ENCODE measurements around the gene CPNE2.

Gene CPNE2

DNA sequence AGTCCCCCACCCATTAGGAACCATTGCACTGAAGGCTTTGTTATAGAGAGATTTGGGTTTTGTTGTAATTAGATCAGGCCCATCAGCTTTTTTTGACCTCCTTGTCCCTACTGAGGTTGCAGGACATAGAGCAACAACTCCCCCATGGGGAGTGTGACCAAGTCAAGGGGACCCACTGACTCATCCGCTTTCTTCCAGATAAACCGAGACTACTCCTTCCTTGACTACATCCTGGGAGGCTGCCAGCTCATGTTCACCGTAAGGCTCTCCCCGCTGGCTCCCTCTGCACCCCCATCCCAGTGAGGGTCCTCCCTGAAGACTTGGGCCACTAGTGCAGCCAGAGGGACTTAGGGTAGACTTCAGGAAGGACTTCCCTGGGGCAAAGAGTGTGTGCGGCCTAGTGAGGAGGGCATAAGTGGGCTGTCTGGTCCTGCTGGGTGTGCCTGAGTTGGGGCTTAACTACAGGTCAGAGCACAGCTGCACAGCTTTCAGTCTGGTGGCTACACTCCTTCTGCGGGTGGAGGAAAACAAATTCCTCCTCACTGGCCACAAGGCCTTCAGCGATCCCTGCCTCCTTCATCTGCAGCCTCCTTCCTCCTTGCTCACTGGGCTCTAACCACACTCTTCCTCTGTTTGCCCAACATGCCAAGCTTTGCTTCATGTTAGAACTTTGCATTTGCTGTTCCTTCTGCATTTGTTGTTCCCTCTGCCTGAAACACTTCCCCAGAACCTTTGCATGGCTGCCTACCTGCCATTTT is 31.0 kb downstream of the CPNE2 start:
- H3K4me3 ChIP-seq (ENCODE audit: low read depth, low read length), result no peak overlapping the region
- in situ Hi-C loops (cut with HindIII; ENCODE audit: low sequenced_read_pairs), result no loop called here
- TF ChIP-seq, protein P1, sequence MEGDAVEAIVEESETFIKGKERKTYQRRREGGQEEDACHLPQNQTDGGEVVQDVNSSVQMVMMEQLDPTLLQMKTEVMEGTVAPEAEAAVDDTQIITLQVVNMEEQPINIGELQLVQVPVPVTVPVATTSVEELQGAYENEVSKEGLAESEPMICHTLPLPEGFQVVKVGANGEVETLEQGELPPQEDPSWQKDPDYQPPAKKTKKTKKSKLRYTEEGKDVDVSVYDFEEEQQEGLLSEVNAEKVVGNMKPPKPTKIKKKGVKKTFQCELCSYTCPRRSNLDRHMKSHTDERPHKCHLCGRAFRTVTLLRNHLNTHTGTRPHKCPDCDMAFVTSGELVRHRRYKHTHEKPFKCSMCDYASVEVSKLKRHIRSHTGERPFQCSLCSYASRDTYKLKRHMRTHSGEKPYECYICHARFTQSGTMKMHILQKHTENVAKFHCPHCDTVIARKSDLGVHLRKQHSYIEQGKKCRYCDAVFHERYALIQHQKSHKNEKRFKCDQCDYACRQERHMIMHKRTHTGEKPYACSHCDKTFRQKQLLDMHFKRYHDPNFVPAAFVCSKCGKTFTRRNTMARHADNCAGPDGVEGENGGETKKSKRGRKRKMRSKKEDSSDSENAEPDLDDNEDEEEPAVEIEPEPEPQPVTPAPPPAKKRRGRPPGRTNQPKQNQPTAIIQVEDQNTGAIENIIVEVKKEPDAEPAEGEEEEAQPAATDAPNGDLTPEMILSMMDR (IDR thresholded peaks at IDR 0.05; ENCODE audit: low read depth, low read length), result no peak
- no peak for DNase-seq (ENCODE audit: low read depth, low spot score)

DNA sequence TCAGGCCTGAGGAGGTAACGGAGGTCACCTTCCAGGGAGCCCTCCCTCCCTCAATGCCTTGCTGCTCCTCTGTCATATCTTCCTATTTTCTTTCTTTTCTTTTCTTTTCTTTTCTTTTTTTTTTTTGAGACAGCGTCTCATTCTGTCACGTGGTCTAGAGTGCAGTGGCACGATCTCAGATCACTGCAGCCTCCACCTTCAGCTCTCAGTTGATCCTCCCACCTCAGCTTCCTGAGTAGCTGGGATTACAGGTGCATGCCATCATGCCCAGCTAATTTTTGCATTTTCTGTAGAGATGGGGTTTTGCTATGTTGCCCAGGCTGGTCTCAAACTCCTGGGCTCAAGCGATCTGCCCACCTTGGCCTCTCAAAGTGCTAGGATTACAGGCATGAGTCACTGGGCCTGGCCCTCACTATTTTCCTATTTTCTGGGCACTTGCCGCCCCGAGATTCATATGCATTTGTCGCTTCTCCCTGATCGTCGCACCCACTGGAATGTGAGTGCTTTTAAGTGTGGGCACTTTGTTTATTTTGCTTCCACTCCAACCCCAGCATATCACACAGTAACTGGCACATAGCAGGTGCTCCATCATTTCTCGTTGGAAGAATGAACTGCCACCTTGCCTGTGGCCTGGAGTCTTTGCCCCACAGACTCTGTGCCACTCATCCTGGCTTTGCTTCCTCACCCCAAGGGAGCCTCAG is 31.7 kb downstream of the CPNE2 start:
- DNase-seq (ENCODE audit: low read depth, low spot score), result no peak
- TF ChIP-seq, protein P1 (IDR thresholded peaks at IDR 0.05; ENCODE audit: low read depth, low read length), result no peak
- in situ Hi-C loops (cut with HindIII; ENCODE audit: low sequenced_read_pairs), result no loop called here
- no peak overlapping the region for H3K4me3 ChIP-seq (ENCODE audit: low read depth, low read length)

DNA sequence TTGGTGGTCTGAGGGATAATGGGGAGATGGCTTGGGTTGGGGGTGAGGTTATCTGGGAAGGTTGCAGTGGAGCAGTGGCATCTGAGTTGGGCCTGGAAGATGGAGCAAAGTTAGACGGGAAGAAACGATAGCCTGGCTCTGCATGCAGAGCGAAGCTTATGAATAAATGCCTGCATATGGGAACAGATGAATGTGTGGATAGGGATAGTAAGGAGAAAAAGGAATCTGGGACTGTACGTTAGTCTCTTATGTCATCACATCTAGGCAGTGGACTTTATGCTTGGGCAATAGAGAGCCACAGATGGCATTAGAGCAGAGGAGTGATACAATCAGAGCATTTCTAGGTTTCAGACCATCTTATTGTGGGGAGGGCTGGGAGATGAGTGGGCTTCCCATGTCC is 33.0 kb downstream of the CPNE2 start:
- TF ChIP-seq, protein P1 (IDR thresholded peaks at IDR 0.05; ENCODE audit: low read depth, low read length), result no peak
- no peak for DNase-seq (ENCODE audit: low read depth, low spot score)
- in situ Hi-C loops (cut with HindIII; ENCODE audit: low sequenced_read_pairs), result no loop called here
- no peak overlapping the region for H3K4me3 ChIP-seq (ENCODE audit: low read depth, low read length)

DNA sequence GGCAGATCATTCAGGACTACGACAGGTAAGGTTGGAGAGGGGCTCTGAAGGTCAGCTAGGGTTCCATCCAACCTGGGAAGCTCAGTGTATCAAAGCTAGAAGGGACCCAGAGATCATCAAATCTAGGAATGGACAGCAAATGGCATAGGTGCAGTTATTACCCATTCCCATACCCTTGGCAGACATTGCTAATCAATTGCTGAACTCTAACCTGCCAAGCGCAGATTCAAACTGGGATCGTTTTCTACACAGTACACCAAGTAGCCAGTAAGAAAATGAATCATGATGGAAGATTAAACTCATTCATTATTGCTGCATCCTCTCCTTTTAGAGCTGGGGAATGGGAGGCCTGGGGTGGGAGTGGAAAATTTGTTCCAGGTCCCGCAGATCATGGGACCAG is 33.6 kb downstream of the CPNE2 start:
- H3K4me3 ChIP-seq (ENCODE audit: low read depth, low read length), result no peak overlapping the region
- DNase-seq (ENCODE audit: low read depth, low spot score), result no peak
- in situ Hi-C loops (cut with HindIII; ENCODE audit: low sequenced_read_pairs), result no loop called here
- TF ChIP-seq, protein P1 (IDR thresholded peaks at IDR 0.05; ENCODE audit: low read depth, low read length), result no peak

DNA sequence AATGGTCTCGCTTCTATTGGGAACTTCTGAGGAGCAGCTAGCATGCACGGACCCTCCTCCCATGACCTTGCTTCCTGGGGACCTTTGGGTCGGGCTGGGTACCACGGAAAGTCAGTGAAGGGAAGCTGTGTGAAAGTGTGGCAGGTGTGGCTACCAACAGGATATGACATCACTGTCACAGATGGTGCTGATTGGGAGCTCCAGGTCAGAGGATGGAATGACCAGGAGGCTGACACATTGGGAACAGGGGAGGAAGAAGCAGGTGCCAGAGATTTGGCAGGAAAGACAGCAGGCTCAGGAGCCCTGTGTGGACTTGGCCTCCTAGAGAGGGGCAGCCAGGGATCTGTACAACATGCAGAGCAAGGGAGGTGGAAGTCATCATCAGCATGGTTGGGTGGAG is 34.0 kb downstream of the CPNE2 start:
- TF ChIP-seq, protein P1 (IDR thresholded peaks at IDR 0.05; ENCODE audit: low read depth, low read length), result no peak
- DNase-seq (ENCODE audit: low read depth, low spot score), result no peak
- no peak overlapping the region for H3K4me3 ChIP-seq (ENCODE audit: low read depth, low read length)
- in situ Hi-C loops (cut with HindIII; ENCODE audit: low sequenced_read_pairs), result no loop called here

DNA sequence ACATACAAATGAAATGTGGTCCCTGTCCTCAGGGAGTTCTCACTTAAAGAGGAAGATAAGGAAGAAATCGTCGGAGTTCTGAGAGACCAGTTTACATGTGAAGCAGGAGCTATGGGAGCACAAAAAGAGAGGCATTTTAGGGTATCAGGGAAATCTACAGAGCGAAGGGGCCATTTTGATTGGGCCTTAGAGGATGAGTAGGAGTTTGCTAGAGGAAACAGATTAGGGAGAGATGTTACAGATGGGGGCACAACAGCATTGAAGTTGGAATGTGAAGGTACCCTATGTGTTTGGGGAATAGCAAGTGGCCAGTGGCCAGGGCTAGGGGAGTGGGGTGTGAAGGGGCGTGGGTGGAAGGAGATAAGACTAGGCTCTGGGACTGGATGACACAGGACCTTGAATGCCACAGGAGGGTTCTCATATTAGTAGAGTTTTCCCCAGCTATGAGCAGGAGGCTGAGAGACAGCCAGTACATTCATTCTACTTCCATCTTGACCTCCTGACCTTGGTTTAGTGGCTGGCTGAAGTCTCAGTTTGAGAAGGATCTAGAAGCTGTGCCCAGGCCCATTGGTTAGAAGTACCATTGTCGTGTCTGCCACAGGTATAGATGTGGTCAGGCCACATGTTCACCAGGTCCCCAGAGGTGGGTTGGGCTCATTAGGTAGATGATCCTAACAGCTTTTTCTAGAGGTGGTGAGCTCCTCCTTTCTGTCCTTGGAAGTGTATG is 34.8 kb downstream of the CPNE2 start:
- TF ChIP-seq, protein P1 (IDR thresholded peaks at IDR 0.05; ENCODE audit: low read depth, low read length), result no peak
- in situ Hi-C loops (cut with HindIII; ENCODE audit: low sequenced_read_pairs), result no loop called here
- no peak overlapping the region for H3K4me3 ChIP-seq (ENCODE audit: low read depth, low read length)
- no peak for DNase-seq (ENCODE audit: low read depth, low spot score)
